HepG2 (cell line): ENCODE measurements around the gene HAGHL. TPM values are rescaled to one million over a fixed set of nuclear protein-coding genes. Genes with fewer than 3 reads are reported as not detected.

Experiments used
- E2F5 ChIP-seq: sonication (generic); formaldehyde crosslinking; conservative IDR thresholded peaks from 2 replicates; pipeline ENCODE4 v1.4.0; 2020; ENCODE audit warnings: missing genetic modification reagents
- MTA1 ChIP-seq: sonication (generic); formaldehyde crosslinking; IDR thresholded peaks from 2 replicates; pipeline ENCODE4 v1.4.0; 2020; ENCODE audit warnings: missing genetic modification reagents, mild to moderate bottlenecking, borderline replicate concordance
- PAXIP1 ChIP-seq: sonication (generic); formaldehyde crosslinking; conservative IDR thresholded peaks from 2 replicates; pipeline ENCODE4 v1.4.0; 2020; ENCODE audit warnings: mild to moderate bottlenecking, missing genetic modification reagents, moderate library complexity
- REST ChIP-seq, 2 experiments: IDR thresholded peaks; 2 replicates each; pipeline ENCODE4 v1.6.1; 2011 to 2012; ENCODE audit warnings: low read length in 2 of 2, borderline replicate concordance in 1 of 2, low read depth in 1 of 2, mild to moderate bottlenecking in 1 of 2, moderate library complexity in 1 of 2
- TFDP2 ChIP-seq: sonication (generic); formaldehyde crosslinking; IDR thresholded peaks from 2 replicates; pipeline ENCODE4 v1.4.0; 2020; ENCODE audit warnings: missing genetic modification reagents
- XRCC5 ChIP-seq: fragments of 200-400 bp; formaldehyde crosslinking; optimal IDR thresholded peaks from 2 replicates; pipeline ENCODE3; 2017; ENCODE audit warnings: mild to moderate bottlenecking, low read length
- ZHX2 ChIP-seq, 2 experiments: sonication (generic) in 1 of 2; formaldehyde crosslinking in 1 of 2; IDR thresholded peaks; 2 replicates each; pipeline versions ENCODE4 v1.6.1 to v1.9.0; 2014 to 2022; ENCODE audit warnings: antibody characterized with exemption in 1 of 2, borderline replicate concordance in 1 of 2, inconsistent platforms in 1 of 2, low read depth in 1 of 2, missing genetic modification reagents in 1 of 2
- polyA plus RNA-seq, 8 experiments: library from polyadenylated mRNA; depleted of rRNA in 3 of 8; stranded (reverse) in 7 of 8; unstranded in 1 of 8; fragments of >200 nt; fragmentation: Illumina TruSeq in 4 of 8; extraction: Trizol in 4 of 8; gene quantifications; 2 replicates each; pipeline versions ENCODE4 v1.2.1 to v1.2.3, GENCODE V29; 2011 to 2016; ENCODE audit warnings: low read depth in 4 of 8, missing spikeins in 1 of 8, mixed read lengths in 1 of 8; ENCODE audit not compliant: insufficient read depth in 1 of 8
- total RNA-seq, 5 experiments: library from RNA; depleted of rRNA; stranded (reverse); fragments of >200 nt; fragmentation: Illumina TruSeq; extraction: Trizol; gene quantifications; 2 replicates each; pipeline ENCODE4 v1.2.3, GENCODE V29; 2016; ENCODE audit warnings: low read depth in 1 of 5

The HAGHL gene
- total and polyA plus RNA-seq, 2 of the 13 experiments (the other 11 are each of a cell fraction or from before 2014, with no cell fraction given), result 3.4 to 8.4 TPM

GRCh38 chr16:678858-679813, 47.8 kb upstream of the HAGHL start (continued):
- TF ChIP-seq REST (IDR thresholded peaks at IDR 0.05; ENCODE audit: borderline replicate concordance in 1 of 2, low read depth in 1 of 2, low read length in 2 of 2) (0 out of 4 replicates have a peak, but pooled peaks of 1 of the 2 experiments have one; percentile 3), E2F5 (no peak), ZHX2 (IDR thresholded peaks at IDR 0.05; ENCODE audit: low read depth) (no peak), ZHX2 (CRISPR knock-in tag; IDR thresholded peaks at IDR 0.05; ENCODE audit: borderline replicate concordance) (no peak), PAXIP1 (CRISPR knock-in tag) (peak; percentile 55), TFDP2 (CRISPR knock-in tag) (no peak; the same call in 1 of the 2 replicates), XRCC5 (peak; percentile 30), MTA1 (0 out of 2 replicates have a peak, but pooled peaks have one; percentile 43)
